Measurements from ENCODE around the gene ABI2.

DNA sequence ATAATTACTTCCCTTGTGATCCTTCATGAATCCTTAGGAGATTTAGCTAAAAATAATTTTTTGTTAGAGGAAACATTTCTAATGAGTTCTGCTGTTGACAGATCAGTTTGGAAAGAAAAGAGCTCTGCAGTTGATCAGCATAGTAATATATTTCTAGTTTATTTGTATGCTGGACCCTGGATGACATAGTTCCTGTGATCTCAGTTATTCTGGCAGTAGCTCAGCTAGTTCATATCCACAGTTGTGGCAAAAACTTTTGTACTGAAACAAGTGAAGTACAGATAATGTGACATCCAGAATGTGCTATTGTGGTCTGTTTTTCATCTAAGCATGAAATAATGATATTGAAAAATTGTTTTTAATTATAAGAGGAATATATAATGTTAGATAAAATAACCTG is 33.7 kb downstream of the ABI2 start:
- TF ChIP-seq, protein P1, sequence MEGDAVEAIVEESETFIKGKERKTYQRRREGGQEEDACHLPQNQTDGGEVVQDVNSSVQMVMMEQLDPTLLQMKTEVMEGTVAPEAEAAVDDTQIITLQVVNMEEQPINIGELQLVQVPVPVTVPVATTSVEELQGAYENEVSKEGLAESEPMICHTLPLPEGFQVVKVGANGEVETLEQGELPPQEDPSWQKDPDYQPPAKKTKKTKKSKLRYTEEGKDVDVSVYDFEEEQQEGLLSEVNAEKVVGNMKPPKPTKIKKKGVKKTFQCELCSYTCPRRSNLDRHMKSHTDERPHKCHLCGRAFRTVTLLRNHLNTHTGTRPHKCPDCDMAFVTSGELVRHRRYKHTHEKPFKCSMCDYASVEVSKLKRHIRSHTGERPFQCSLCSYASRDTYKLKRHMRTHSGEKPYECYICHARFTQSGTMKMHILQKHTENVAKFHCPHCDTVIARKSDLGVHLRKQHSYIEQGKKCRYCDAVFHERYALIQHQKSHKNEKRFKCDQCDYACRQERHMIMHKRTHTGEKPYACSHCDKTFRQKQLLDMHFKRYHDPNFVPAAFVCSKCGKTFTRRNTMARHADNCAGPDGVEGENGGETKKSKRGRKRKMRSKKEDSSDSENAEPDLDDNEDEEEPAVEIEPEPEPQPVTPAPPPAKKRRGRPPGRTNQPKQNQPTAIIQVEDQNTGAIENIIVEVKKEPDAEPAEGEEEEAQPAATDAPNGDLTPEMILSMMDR (IDR thresholded peaks at IDR 0.05 in 4 of 5, conservative IDR thresholded peaks at IDR 0.05 in 1 of 5), result no peak
- no peak for TF ChIP-seq POLR2A (IDR thresholded peaks at IDR 0.05)

All from gastrocnemius medialis (tissue), 4 donors.